ENCODE data around the gene LEMD3. TPM values are rescaled to one million over a fixed set of nuclear protein-coding genes. Genes with fewer than 3 reads are reported as not detected.

The LEMD3 gene
- 32.6 and 36.2 TPM in 2 replicates for total RNA-seq

- peak; percentile 79 for DNase-seq (ENCODE audit: low read depth)
Measured at GRCh38 chr12:65169320-65170208, at the start of gene LEMD3. LEMD3 (plus strand) TSS chr12:65169583; CDS start chr12:65169597, 14 bp downstream.

GRCh38 chr12:65121049-65121955 lies 48.1 kb upstream of the LEMD3 start, which contains the start of gene WIF1:
WIF1 (minus strand) TSS chr12:65121305; CDS start chr12:65121191, 114 bp downstream.
- DNase-seq (ENCODE audit: low read depth): no peak

GRCh38 chr12:65121956-65122469 lies 47.4 kb upstream of the LEMD3 start:
- no peak for DNase-seq (ENCODE audit: low read depth)

GRCh38 chr12:65122703-65123102 lies 46.7 kb upstream of the LEMD3 start:
- no peak for DNase-seq (ENCODE audit: low read depth)

- peak; percentile 33 for DNase-seq (ENCODE audit: low read depth)
Measured at GRCh38 chr12:65123435-65124063, 45.8 kb upstream of the LEMD3 start.

- no peak for DNase-seq (ENCODE audit: low read depth)
Measured at GRCh38 chr12:65125247-65125646, 44.1 kb upstream of the LEMD3 start.

GRCh38 chr12:65125975-65126374 lies 43.4 kb upstream of the LEMD3 start:
- no peak for DNase-seq (ENCODE audit: low read depth)

- no peak for DNase-seq (ENCODE audit: low read depth)
Measured at GRCh38 chr12:65126482-65126881, 42.9 kb upstream of the LEMD3 start.

- DNase-seq (ENCODE audit: low read depth): no peak
Measured at GRCh38 chr12:65133879-65134278, 35.5 kb upstream of the LEMD3 start.

- no peak for DNase-seq (ENCODE audit: low read depth)
Measured at GRCh38 chr12:65139389-65139788, 30.0 kb upstream of the LEMD3 start.

- DNase-seq (ENCODE audit: low read depth): peak; percentile 6
Measured at GRCh38 chr12:65140738-65141137, 28.6 kb upstream of the LEMD3 start.

- DNase-seq (ENCODE audit: low read depth): no peak
Measured at GRCh38 chr12:65147312-65147905, 22.0 kb upstream of the LEMD3 start.

GRCh38 chr12:65152012-65152411 lies 17.4 kb upstream of the LEMD3 start:
- DNase-seq (ENCODE audit: low read depth): peak; percentile 63

- no peak for DNase-seq (ENCODE audit: low read depth)
Measured at GRCh38 chr12:65152596-65152995, 16.8 kb upstream of the LEMD3 start.

GRCh38 chr12:65155784-65156183 lies 13.6 kb upstream of the LEMD3 start:
- no peak for DNase-seq (ENCODE audit: low read depth)

- peak; percentile 28 for DNase-seq (ENCODE audit: low read depth)
Measured at GRCh38 chr12:65156366-65156841, 13.0 kb upstream of the LEMD3 start.

GRCh38 chr12:65157091-65157490 lies 12.3 kb upstream of the LEMD3 start:
- DNase-seq (ENCODE audit: low read depth): no peak

- no peak for DNase-seq (ENCODE audit: low read depth)
Measured at GRCh38 chr12:65162609-65163008, 6.8 kb upstream of the LEMD3 start.

GRCh38 chr12:65164244-65164643 lies 5.1 kb upstream of the LEMD3 start:
- DNase-seq (ENCODE audit: low read depth): no peak

- DNase-seq (ENCODE audit: low read depth): no peak
Measured at GRCh38 chr12:65164774-65165173, 4.6 kb upstream of the LEMD3 start.

- DNase-seq (ENCODE audit: low read depth): no peak
Measured at GRCh38 chr12:65168681-65169319, 583 bp upstream of the LEMD3 start.
